ENCODE results near the gene MATCAP1. TPM values are rescaled to one million over a fixed set of nuclear protein-coding genes. Genes with fewer than 3 reads are reported as not detected.

Gene MATCAP1
- polyA plus RNA-seq, 1 donor from 2014 or later: 323 TPM

DNA sequence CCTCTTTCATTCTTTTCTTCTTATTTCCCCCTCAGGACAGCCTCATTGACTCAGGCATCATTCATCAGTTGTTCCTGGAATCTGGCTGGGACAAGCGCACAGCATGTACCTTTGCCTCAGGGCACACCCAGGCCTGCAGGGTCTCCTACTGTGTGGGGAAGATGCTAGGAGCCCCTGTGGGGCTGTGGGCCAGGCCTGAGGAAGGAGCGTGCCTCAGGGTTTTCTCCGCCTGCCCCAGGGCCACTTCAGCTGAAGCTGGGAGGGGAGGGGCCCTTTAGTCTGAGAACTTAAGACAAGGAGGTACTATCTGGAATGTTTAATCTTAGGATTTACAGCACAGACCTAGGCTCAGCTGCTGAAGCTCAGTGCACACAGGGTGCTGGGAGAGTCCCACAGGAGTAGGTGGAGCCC lies 23.1 kb upstream of the MATCAP1 start:
- Histone ChIP-seq H3K4me3 (ENCODE audit: low read length) (no peak overlapping the region), H3K79me2 (replicated peaks; ENCODE audit: insufficient read depth, low read length) (no peaks in the 10 kb centered on the region), H3F3A (ENCODE audit: insufficient read depth, low read length, poor library complexity, severe bottlenecking) (no peaks in the 10 kb centered on the region), H4K20me1 (ENCODE audit: insufficient read depth) (no peaks in the 10 kb centered on the region), H3K36me3 (ENCODE audit: insufficient read depth, low read length) (no peaks in the 10 kb centered on the region), H3K4me2 (ENCODE audit: low read length) (no peak overlapping the region), H3K27me3 (ENCODE audit: insufficient read depth, low read depth, low read length) (no peaks in the 10 kb centered on the region), H3K9me3 (ENCODE audit: low read length) (no peaks in the 10 kb centered on the region), H3K9me2 (ENCODE audit: insufficient read depth, low read length) (no peaks in the 10 kb centered on the region), H3K9ac (ENCODE audit: low read length) (no peak overlapping the region), H3K27ac (ENCODE audit: low read length) (no peak overlapping the region), H2AFZ (ENCODE audit: low read depth, low read length) (no peak overlapping the region)
- TF ChIP-seq MXI1 (conservative IDR thresholded peaks at IDR 0.05; ENCODE audit: poor library complexity, severe bottlenecking) (no peak), RAD21 (conservative IDR thresholded peaks at IDR 0.05) (no peak), POLR2AphosphoS5 (IDR thresholded peaks at IDR 0.05) (no peak), REST (IDR thresholded peaks at IDR 0.05; ENCODE audit: borderline replicate concordance) (no peak), SMC3 (conservative IDR thresholded peaks at IDR 0.05; ENCODE audit: poor library complexity) (no peak), EP300 (conservative IDR thresholded peaks at IDR 0.05; ENCODE audit: poor library complexity, severe bottlenecking) (no peak), EZH2 (IDR thresholded peaks at IDR 0.05; ENCODE audit: borderline replicate concordance, insufficient read depth, low read length, poor library complexity, severe bottlenecking) (no peak), TAF1 (IDR thresholded peaks at IDR 0.05; ENCODE audit: low read depth) (no peak)
- TF ChIP-seq, protein P1, sequence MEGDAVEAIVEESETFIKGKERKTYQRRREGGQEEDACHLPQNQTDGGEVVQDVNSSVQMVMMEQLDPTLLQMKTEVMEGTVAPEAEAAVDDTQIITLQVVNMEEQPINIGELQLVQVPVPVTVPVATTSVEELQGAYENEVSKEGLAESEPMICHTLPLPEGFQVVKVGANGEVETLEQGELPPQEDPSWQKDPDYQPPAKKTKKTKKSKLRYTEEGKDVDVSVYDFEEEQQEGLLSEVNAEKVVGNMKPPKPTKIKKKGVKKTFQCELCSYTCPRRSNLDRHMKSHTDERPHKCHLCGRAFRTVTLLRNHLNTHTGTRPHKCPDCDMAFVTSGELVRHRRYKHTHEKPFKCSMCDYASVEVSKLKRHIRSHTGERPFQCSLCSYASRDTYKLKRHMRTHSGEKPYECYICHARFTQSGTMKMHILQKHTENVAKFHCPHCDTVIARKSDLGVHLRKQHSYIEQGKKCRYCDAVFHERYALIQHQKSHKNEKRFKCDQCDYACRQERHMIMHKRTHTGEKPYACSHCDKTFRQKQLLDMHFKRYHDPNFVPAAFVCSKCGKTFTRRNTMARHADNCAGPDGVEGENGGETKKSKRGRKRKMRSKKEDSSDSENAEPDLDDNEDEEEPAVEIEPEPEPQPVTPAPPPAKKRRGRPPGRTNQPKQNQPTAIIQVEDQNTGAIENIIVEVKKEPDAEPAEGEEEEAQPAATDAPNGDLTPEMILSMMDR (IDR thresholded peaks at IDR 0.05; ENCODE audit: poor library complexity, severe bottlenecking): no peak

GRCh38 chr16:67206129-67206837 lies 22.5 kb upstream of the MATCAP1 start:
- Histone ChIP-seq H3K4me2 (ENCODE audit: low read length) (no peak overlapping the region), H3K9ac (ENCODE audit: low read length) (no peak overlapping the region), H4K20me1 (ENCODE audit: insufficient read depth) (no peaks in the 10 kb centered on the region), H3K9me2 (ENCODE audit: insufficient read depth, low read length) (no peaks in the 10 kb centered on the region), H3K27ac (ENCODE audit: low read length) (no peak overlapping the region), H3F3A (ENCODE audit: insufficient read depth, low read length, poor library complexity, severe bottlenecking) (no peaks in the 10 kb centered on the region), H3K4me3 (ENCODE audit: low read length) (no peak overlapping the region), H3K27me3 (ENCODE audit: insufficient read depth, low read depth, low read length) (no peaks in the 10 kb centered on the region), H3K79me2 (replicated peaks; ENCODE audit: insufficient read depth, low read length) (no peaks in the 10 kb centered on the region), H2AFZ (ENCODE audit: low read depth, low read length) (no peak overlapping the region), H3K36me3 (ENCODE audit: insufficient read depth, low read length) (no peaks in the 10 kb centered on the region), H3K9me3 (ENCODE audit: low read length) (no peaks in the 10 kb centered on the region)
- TF ChIP-seq MXI1 (conservative IDR thresholded peaks at IDR 0.05; ENCODE audit: poor library complexity, severe bottlenecking) (no peak), SMC3 (conservative IDR thresholded peaks at IDR 0.05; ENCODE audit: poor library complexity) (no peak), RAD21 (conservative IDR thresholded peaks at IDR 0.05) (no peak), EZH2 (IDR thresholded peaks at IDR 0.05; ENCODE audit: borderline replicate concordance, insufficient read depth, low read length, poor library complexity, severe bottlenecking) (no peak), EP300 (conservative IDR thresholded peaks at IDR 0.05; ENCODE audit: poor library complexity, severe bottlenecking) (no peak), REST (IDR thresholded peaks at IDR 0.05; ENCODE audit: borderline replicate concordance) (no peak), TAF1 (IDR thresholded peaks at IDR 0.05; ENCODE audit: low read depth) (no peak), POLR2AphosphoS5 (IDR thresholded peaks at IDR 0.05) (no peak)
- TF ChIP-seq, protein P1 (IDR thresholded peaks at IDR 0.05; ENCODE audit: poor library complexity, severe bottlenecking): no peak
